Immature natural killer cell (primary cell): Measurements from ENCODE around the gene SMO. TPM values are rescaled to one million over a fixed set of nuclear protein-coding genes. Genes with fewer than 3 reads are reported as not detected.
A peak's percentile ranks its signal among the peaks of the same experiment; 100 is the strongest.
"Not testable (repeated sequence)": the region's sequence is repeated elsewhere in the genome, so short reads cannot be mapped to it uniquely, and the experiment has no call there.

Experiments used
- DNase-seq, 3 donors: peaks; one replicate each; pipeline ENCODE4 v3.0.0; 2022; ENCODE audit warnings: mixed read lengths in 1 of 3
- H3K27ac Mint-ChIP-seq, 6 donors: one replicate each; pipeline ENCODE4 v1.8.0; 2020; ENCODE audit warnings: mixed read lengths in 6 of 6, mild to moderate bottlenecking in 5 of 6, inconsistent platforms in 4 of 6, moderate library complexity in 3 of 6
- H3K27me3 Mint-ChIP-seq, 3 donors: one replicate each; pipeline ENCODE4 v1.8.0; 2020 to 2021; ENCODE audit warnings: low read depth in 3 of 3, mild to moderate bottlenecking in 3 of 3, mixed read lengths in 3 of 3, moderate library complexity in 3 of 3, inconsistent platforms in 1 of 3
- H3K36me3 Mint-ChIP-seq, 3 donors: one replicate each; pipeline ENCODE4 v1.8.0; 2020; ENCODE audit warnings: mixed read lengths in 3 of 3, inconsistent platforms in 2 of 3, mild to moderate bottlenecking in 2 of 3
- H3K4me1 Mint-ChIP-seq, 2 donors: one replicate each; pipeline ENCODE4 v1.8.0; 2020; ENCODE audit warnings: inconsistent platforms in 2 of 2, mild to moderate bottlenecking in 2 of 2, mixed read lengths in 2 of 2, moderate library complexity in 1 of 2
- H3K4me3 Mint-ChIP-seq, 5 donors: one replicate each; pipeline ENCODE4 v1.8.0; 2020; ENCODE audit warnings: mild to moderate bottlenecking in 5 of 5, mixed read lengths in 5 of 5, inconsistent platforms in 3 of 5, moderate library complexity in 3 of 5
- H3K9me3 Mint-ChIP-seq, 6 donors: one replicate each; pipeline ENCODE4 v1.8.0; 2020; ENCODE audit warnings: mild to moderate bottlenecking in 6 of 6, mixed read lengths in 6 of 6, inconsistent platforms in 4 of 6, moderate library complexity in 3 of 6
- polyA plus RNA-seq, 3 donors: library from polyadenylated mRNA; unstranded; fragments of 300-500 nt; fragmentation: Illumina TruSeq; gene quantifications; one replicate each; pipeline ENCODE4 v1.2.3, GENCODE V29; 2021

SMO gene
- polyA plus RNA-seq, 3 donors from 2014 or later, result not detected

DNA sequence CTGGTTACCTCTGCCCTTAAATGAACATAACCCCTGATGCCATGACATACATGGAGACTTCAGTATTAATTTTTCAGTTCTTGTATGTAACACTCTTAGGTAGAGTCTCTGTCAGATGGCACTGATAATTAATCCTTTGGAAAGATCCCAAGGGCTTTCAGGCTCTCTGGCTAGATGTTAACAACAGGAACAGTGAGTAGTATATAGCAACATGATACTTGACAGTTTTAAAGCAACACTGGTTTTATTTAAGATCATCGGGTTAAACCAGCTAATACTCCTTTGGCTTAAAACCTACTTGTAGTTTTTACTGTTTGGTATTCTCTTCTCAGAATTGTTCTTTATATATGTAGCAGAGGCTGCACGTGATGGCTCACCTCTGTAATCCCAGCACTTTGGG, 63.7 kb downstream of the SMO start:
- H3K27me3 Mint-ChIP-seq, result peaks cover 0 to 2% (median 1%) of the 10 kb centered on the region in 3 donors
- no peaks in the 10 kb centered on the region for H3K9me3 Mint-ChIP-seq
- H3K4me1 Mint-ChIP-seq, result no peaks in the 10 kb centered on the region
- H3K27ac Mint-ChIP-seq, result no peak overlapping the region
- no peaks in the 10 kb centered on the region for H3K36me3 Mint-ChIP-seq
- no peak for DNase-seq
- no peak overlapping the region for H3K4me3 Mint-ChIP-seq

DNA sequence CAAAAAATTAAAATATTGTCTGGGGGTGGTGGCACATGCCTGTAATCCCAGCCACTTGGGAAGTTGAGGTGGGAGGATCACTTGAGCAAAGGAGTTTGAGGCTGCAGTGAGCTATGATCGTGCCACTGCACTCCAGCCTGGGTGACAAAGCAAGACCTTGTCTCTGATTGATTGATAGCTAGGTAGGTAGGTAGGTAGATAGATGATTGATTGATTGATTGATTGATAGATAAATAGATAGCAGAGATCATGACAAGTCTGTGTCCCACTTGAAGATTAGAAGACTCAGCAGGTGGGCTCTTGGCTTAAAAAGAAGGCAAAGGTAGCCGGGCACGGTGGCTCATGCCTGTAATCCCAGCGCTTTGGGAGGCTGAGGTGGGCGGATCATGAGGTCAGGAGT, 64.2 kb downstream of the SMO start:
- not testable (repeated sequence) for H3K36me3 Mint-ChIP-seq, H3K27ac Mint-ChIP-seq, H3K4me3 Mint-ChIP-seq, H3K27me3 Mint-ChIP-seq, H3K9me3 Mint-ChIP-seq, H3K4me1 Mint-ChIP-seq, DNase-seq

DNA sequence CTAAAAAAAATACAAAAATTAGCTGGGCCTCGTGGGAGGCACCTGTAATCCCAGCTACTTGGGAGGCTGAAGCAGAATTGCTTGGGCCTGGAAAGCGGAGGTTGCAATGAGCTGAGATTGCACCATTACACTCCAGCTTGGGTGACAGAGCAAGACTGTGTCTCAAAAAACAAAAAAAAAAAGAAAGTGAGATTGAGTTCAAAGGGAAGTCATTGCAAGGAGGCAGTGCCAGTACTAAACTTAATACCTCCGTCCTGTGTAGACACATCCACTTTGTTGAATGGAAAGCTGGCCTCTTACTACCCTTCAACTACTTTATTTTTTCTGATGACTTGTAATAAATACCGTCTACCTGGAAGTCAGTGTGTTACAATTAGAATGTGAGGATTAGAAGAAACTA, 67.4 kb downstream of the SMO start:
- Mint-ChIP-seq H3K27me3 (peaks cover 0 to 2% (median 0%) of the 10 kb centered on the region in 3 donors), H3K27ac (no peak overlapping the region), H3K9me3 (no peaks in the 10 kb centered on the region), H3K36me3 (no peaks in the 10 kb centered on the region), H3K4me1 (peaks cover 18 to 22% of the 10 kb centered on the region in 2 donors), H3K4me3 (no peak overlapping the region)
- DNase-seq, result no peak

DNA sequence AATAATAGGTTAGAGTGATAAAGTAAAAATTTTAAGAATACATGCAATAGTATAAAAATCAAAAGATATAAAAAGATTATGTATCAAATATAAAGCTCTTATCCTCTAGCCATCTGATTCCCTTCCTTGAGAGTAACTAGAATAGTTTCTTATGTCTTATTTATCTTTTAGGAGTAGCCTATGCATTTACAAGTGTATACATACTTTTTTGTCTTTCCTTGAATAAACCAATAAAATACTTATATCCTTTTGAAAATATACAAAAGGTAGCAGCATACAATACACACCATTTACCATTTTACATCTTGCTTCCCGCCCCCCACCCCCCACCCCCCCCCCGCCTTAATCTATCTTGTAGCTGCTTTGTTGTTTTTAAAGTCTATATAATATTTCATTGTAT, 67.8 kb downstream of the SMO start:
- no peaks in the 10 kb centered on the region for H3K36me3 Mint-ChIP-seq
- peaks cover 18 to 22% of the 10 kb centered on the region in 2 donors for H3K4me1 Mint-ChIP-seq
- H3K27ac Mint-ChIP-seq, result no peak overlapping the region
- no peak overlapping the region for H3K4me3 Mint-ChIP-seq
- H3K9me3 Mint-ChIP-seq, result no peaks in the 10 kb centered on the region
- DNase-seq, result no peak
- H3K27me3 Mint-ChIP-seq, result peaks cover 0 to 2% (median 0%) of the 10 kb centered on the region in 3 donors

DNA sequence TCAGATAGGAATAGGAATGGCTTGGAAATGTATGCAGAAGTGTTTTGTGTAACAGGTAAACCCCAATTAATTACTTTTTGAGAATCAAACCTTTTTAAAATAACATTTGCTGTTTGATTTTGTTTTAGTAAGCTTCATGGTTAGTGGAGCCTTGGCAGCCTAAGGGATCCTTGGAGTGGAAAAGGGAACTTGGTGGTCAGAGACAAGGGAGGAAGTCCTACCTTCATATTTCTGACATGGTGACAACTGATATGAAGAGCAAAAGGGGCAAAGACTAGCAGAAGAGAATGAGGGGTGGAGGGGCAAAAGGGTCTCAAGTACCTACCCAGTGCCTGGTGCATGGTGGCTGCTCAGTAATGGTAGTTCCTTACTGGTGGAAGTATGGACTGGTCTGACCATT, 68.7 kb downstream of the SMO start:
- Mint-ChIP-seq H3K27me3 (peaks cover 0 to 2% (median 0%) of the 10 kb centered on the region in 3 donors), H3K36me3 (no peaks in the 10 kb centered on the region), H3K9me3 (no peaks in the 10 kb centered on the region), H3K27ac (peak overlapping the region in 1 of 6 donors; percentile 53), H3K4me1 (peaks cover 18 to 22% of the 10 kb centered on the region in 2 donors), H3K4me3 (no peak overlapping the region)
- DNase-seq, result no peak

DNA sequence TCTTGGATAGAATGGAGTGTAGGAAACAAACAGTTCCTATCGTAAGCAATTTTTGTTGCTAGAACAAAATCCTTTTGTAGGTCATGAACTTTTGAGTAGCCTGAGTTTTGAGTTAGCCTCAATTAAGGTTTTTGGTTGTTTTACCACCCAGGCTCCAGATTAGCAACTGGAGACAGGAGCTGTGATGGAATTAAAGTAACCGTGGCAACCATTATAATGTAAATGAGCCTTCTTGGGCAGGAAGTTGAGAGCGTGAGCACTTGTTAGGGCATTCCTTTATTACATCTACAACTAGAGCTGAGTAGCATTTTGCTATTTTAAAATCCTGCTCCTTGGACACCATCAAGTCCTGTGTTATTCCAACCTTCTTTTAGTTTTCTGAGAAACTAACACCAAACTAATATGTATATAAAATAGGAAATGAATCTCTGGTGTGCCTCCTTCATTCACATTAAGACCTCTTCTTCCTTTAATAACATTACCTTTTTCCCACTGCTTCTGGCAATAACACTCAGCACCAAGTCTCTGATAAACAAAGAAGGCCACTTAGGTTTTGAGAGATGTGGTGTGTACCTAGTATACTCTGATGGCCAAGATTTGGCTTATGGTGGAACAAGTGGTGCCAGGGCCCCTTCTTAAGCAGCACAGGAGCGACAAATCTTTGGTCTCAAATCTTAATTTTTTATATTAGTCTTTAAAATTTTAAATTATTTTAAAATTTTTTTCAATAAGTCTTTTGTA, 70.4 kb downstream of the SMO start:
- H3K27ac Mint-ChIP-seq, result peak overlapping the region in 4 of 6 donors; percentile 43 to 71 (median 48)
- no peaks in the 10 kb centered on the region for H3K36me3 Mint-ChIP-seq
- peaks cover 18 to 22% of the 10 kb centered on the region in 2 donors for H3K4me1 Mint-ChIP-seq
- H3K4me3 Mint-ChIP-seq, result peak overlapping the region; percentile 31 to 75 (median 62)
- no peak for DNase-seq
- no peaks in the 10 kb centered on the region for H3K9me3 Mint-ChIP-seq
- H3K27me3 Mint-ChIP-seq, result peaks cover 0 to 2% (median 2%) of the 10 kb centered on the region in 3 donors

DNA sequence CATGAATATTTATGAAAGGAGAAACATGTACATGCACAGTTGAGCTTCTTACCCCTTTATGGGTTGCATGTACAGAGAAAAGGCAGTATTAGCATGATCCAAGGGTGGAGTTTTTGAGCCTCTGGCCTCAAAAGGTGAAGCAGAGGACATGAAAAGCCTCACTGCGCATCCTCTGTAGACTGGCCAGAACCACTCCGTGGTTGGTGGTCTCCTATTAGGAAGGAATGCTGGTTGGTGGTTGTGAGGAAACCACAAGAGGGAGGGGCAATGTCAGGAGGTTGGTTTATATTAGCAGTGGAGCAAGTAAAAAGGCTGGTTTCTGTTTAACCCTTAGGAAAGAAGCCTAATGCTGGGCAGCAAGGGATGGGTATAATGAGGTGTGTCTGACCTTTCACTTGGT, 73.9 kb downstream of the SMO start:
- Mint-ChIP-seq H3K27me3 (peaks cover 0 to 2% (median 0%) of the 10 kb centered on the region in 3 donors), H3K4me3 (peak overlapping the region; percentile 15 to 70 (median 45))
- peak; percentile 41 to 48 (median 43) for DNase-seq

More for the DNA sequence above, 73.9 kb downstream of the SMO start:
- Mint-ChIP-seq H3K36me3 (no peaks in the 10 kb centered on the region), H3K27ac (peak overlapping the region in 2 of 6 donors; percentile 2 to 5), H3K9me3 (no peaks in the 10 kb centered on the region), H3K4me1 (peaks cover 18 to 22% of the 10 kb centered on the region in 2 donors)

Other genes with a start within 250 kb of the SMO start
- gene TNPO3, start 133.5 kb upstream of the SMO start, polyA plus RNA-seq, result 10 to 100 TPM; 26.3 to 49.4 (median 41.9) TPM
- 1 to 10 TPM; 3.4 to 6.9 (median 6.2) TPM for gene TSPAN33, start 43.9 kb upstream of the SMO start, polyA plus RNA-seq
- gene AHCYL2, start 36.4 kb downstream of the SMO start, polyA plus RNA-seq, result 1 to 10 TPM; 5.7 to 6.8 (median 6.8) TPM
- under 1 TPM in 1 of 3 donors, not detected in 2; 0.25 TPM for gene STRIP2, start 245.8 kb downstream of the SMO start, polyA plus RNA-seq